ENCODE measurements around the gene RBP5. TPM values are rescaled to one million over a fixed set of nuclear protein-coding genes. Genes with fewer than 3 reads are reported as not detected.

Gene RBP5
- total RNA-seq, 1 experiment from 2014 or later, result not detected

- Histone ChIP-seq H3K27ac (ENCODE audit: low read length) (no peak overlapping the region), H3K27me3 (ENCODE audit: low read length) (no peaks in the 10 kb centered on the region), H3K4me3 (ENCODE audit: low read length) (peak overlapping the region; percentile 81), H4K20me1 (ENCODE audit: low read length) (no peaks in the 10 kb centered on the region), H3K9ac (ENCODE audit: low read length) (no peak overlapping the region), H3K9me2 (replicated peaks; ENCODE audit: low read length) (no peaks in the 10 kb centered on the region), H3K4me2 (ENCODE audit: low read length) (peak overlapping the region; percentile 91), H3K4me1 (ENCODE audit: insufficient read depth, low read length) (peaks cover 7% of the 10 kb centered on the region), H3K79me2 (ENCODE audit: low read length) (no peaks in the 10 kb centered on the region), H3K9me3 (ENCODE audit: low read length) (no peaks in the 10 kb centered on the region), H2AFZ (ENCODE audit: low read length) (peak overlapping the region; percentile 93), H3F3A (ENCODE audit: low read length, unreplicated experiment) (no peaks in the 10 kb centered on the region), H3K36me3 (ENCODE audit: low read depth, low read length) (no peaks in the 10 kb centered on the region)
- no TSS peak for BruUV-seq (replicated peaks)
- POLR2A ChIA-PET (ENCODE audit: unreplicated experiment), result no interaction called here
- no peak for DNase-seq
- TF ChIP-seq EZH2 (IDR thresholded peaks at IDR 0.05; ENCODE audit: low read length, unreplicated experiment), result no peak
- TF ChIP-seq CTCF (conservative IDR thresholded peaks at IDR 0.05; ENCODE audit: low read depth, low read length), result no peak
- no peak for TF ChIP-seq EZH2phosphoT487 (IDR thresholded peaks at IDR 0.05; ENCODE audit: borderline replicate concordance, low read length)
- CTCF ChIA-PET, result no interaction called here
- intact Hi-C loops (cut with micrococcal nuclease), result no loop called here
- ATAC-seq, result no peak
These were observed 690 bp upstream of the RBP5 start for GRCh38 chr12:7129287-7129871.

- POLR2A ChIA-PET (ENCODE audit: unreplicated experiment), result no interaction called here
- intact Hi-C loops (cut with micrococcal nuclease), result no loop called here
- Histone ChIP-seq H3K36me3 (ENCODE audit: low read depth, low read length) (no peaks in the 10 kb centered on the region), H4K20me1 (ENCODE audit: low read length) (no peaks in the 10 kb centered on the region), H3K27me3 (ENCODE audit: low read length) (no peaks in the 10 kb centered on the region), H3K4me1 (ENCODE audit: insufficient read depth, low read length) (peaks cover 7% of the 10 kb centered on the region), H3K79me2 (ENCODE audit: low read length) (no peaks in the 10 kb centered on the region), H3F3A (ENCODE audit: low read length, unreplicated experiment) (no peaks in the 10 kb centered on the region), H3K9me3 (ENCODE audit: low read length) (no peaks in the 10 kb centered on the region), H3K9ac (ENCODE audit: low read length) (no peak overlapping the region), H3K4me3 (ENCODE audit: low read length) (no peak overlapping the region), H2AFZ (ENCODE audit: low read length) (no peak overlapping the region), H3K4me2 (ENCODE audit: low read length) (no peak overlapping the region), H3K9me2 (replicated peaks; ENCODE audit: low read length) (no peaks in the 10 kb centered on the region), H3K27ac (ENCODE audit: low read length) (no peak overlapping the region)
- no TSS peak for BruUV-seq (replicated peaks)
- CTCF ChIA-PET, result no interaction called here
- no peak for ATAC-seq
- DNase-seq, result no peak
- no peak for TF ChIP-seq EZH2phosphoT487 (IDR thresholded peaks at IDR 0.05; ENCODE audit: borderline replicate concordance, low read length)
- no peak for TF ChIP-seq CTCF (conservative IDR thresholded peaks at IDR 0.05; ENCODE audit: low read depth, low read length)
- TF ChIP-seq EZH2 (IDR thresholded peaks at IDR 0.05; ENCODE audit: low read length, unreplicated experiment), result no peak
These were observed 618 bp downstream of the RBP5 start for GRCh38 chr12:7127916-7128626.

GRCh38 chr12:7125632-7126227, 3.0 kb downstream of the RBP5 start:
- H3K79me2 ChIP-seq (ENCODE audit: low read length), result no peaks in the 10 kb centered on the region
- TF ChIP-seq CTCF (conservative IDR thresholded peaks at IDR 0.05; ENCODE audit: low read depth, low read length) (no peak), EZH2phosphoT487 (IDR thresholded peaks at IDR 0.05; ENCODE audit: borderline replicate concordance, low read length) (no peak), EZH2 (IDR thresholded peaks at IDR 0.05; ENCODE audit: low read length, unreplicated experiment) (no peak)
- intact Hi-C loops (cut with micrococcal nuclease), result no loop called here
- no peaks in the 10 kb centered on the region for H4K20me1 ChIP-seq (ENCODE audit: low read length)
- no peaks in the 10 kb centered on the region for H3K27me3 ChIP-seq (ENCODE audit: low read length)
- CTCF ChIA-PET, result no interaction called here
- H3K4me1 ChIP-seq (ENCODE audit: insufficient read depth, low read length), result peaks cover 7% of the 10 kb centered on the region; the same call in 1 of the 2 replicates
- POLR2A ChIA-PET (ENCODE audit: unreplicated experiment), result no interaction called here
- no peak overlapping the region for H3K4me2 ChIP-seq (ENCODE audit: low read length)
- no peak overlapping the region for H3K4me3 ChIP-seq (ENCODE audit: low read length)
- DNase-seq, result no peak
- H3F3A ChIP-seq (ENCODE audit: low read length, unreplicated experiment), result no peaks in the 10 kb centered on the region
- H3K9ac ChIP-seq (ENCODE audit: low read length), result no peak overlapping the region
- no peaks in the 10 kb centered on the region for H3K9me3 ChIP-seq (ENCODE audit: low read length)
- H3K36me3 ChIP-seq (ENCODE audit: low read depth, low read length), result no peaks in the 10 kb centered on the region
- H3K9me2 ChIP-seq (replicated peaks; ENCODE audit: low read length), result no peaks in the 10 kb centered on the region
- no TSS peak for BruUV-seq (replicated peaks)
- H2AFZ ChIP-seq (ENCODE audit: low read length), result no peak overlapping the region
- H3K27ac ChIP-seq (ENCODE audit: low read length), result no peak overlapping the region
- no peak for ATAC-seq
